CD14-positive monocyte (primary cell): ENCODE data around the gene FAM228B. TPM values are rescaled to one million over a fixed set of nuclear protein-coding genes. Genes with fewer than 3 reads are reported as not detected.

ENCODE experiments used
- DNase-seq, 3 donors: peaks; one replicate each; pipeline ENCODE4 v3.0.0-alpha.2; 2011 to 2022
- H2AFZ ChIP-seq: 2 replicates; pipeline ENCODE4 v1.6.0; 2012; ENCODE audit warnings: mild to moderate bottlenecking, low read depth, low read length, inconsistent platforms; ENCODE audit not compliant: insufficient read depth, poor library complexity, severe bottlenecking
- H3K27ac ChIP-seq, 2 donors: 1 replicate in 1 of 2; 2 replicates in 1 of 2; pipeline ENCODE4 v1.5.1; 2012 to 2013; ENCODE audit warnings: low read length in 2 of 2, control low read depth in 1 of 2, inconsistent platforms in 1 of 2, low read depth in 1 of 2, mild to moderate bottlenecking in 1 of 2
- H3K27me3 ChIP-seq, 2 donors: one replicate each; pipeline versions ENCODE4 v1.6.0 to v1.6.1; 2011 to 2013; ENCODE audit warnings: low read length in 2 of 2; ENCODE audit not compliant: control insufficient read depth in 2 of 2, insufficient read depth in 2 of 2
- H3K36me3 ChIP-seq, 2 donors: replicated peaks in 1 of 2; 1 replicate in 1 of 2; 2 replicates in 1 of 2; pipeline versions ENCODE4 v1.5.1 to v1.6.1; 2012 to 2013; ENCODE audit warnings: low read length in 2 of 2, control low read depth in 1 of 2, inconsistent platforms in 1 of 2, mild to moderate bottlenecking in 1 of 2; ENCODE audit not compliant: insufficient read depth in 2 of 2, control insufficient read depth in 1 of 2
- H3K4me1 ChIP-seq, 2 donors: 1 replicate in 1 of 2; 2 replicates in 1 of 2; pipeline versions ENCODE4 v1.5.1 to v1.6.1; 2012 to 2013; ENCODE audit warnings: low read length in 2 of 2, control low read depth in 1 of 2, inconsistent platforms in 1 of 2, mild to moderate bottlenecking in 1 of 2, moderate library complexity in 1 of 2; ENCODE audit not compliant: insufficient read depth in 2 of 2, control insufficient read depth in 1 of 2
- H3K4me2 ChIP-seq: replicated peaks from 2 replicates; pipeline ENCODE3; 2012; ENCODE audit warnings: low read length, moderate library complexity, mild to moderate bottlenecking; ENCODE audit not compliant: poor library complexity, severe bottlenecking; ENCODE audit errors: extremely low read depth
- H3K4me3 ChIP-seq, 3 experiments: fragments of 200-600 bp in 1 of 3; sonication (generic) in 1 of 3; replicated peaks in 1 of 3; 1 replicate in 2 of 3; 2 replicates in 1 of 3; pipeline ENCODE4 v1.5.1; 2011 to 2013; ENCODE audit warnings: low read length in 3 of 3, mild to moderate bottlenecking in 3 of 3, control low read depth in 2 of 3, low read depth in 2 of 3, inconsistent platforms in 1 of 3, moderate library complexity in 1 of 3
- H3K79me2 ChIP-seq: 2 replicates; pipeline ENCODE4 v1.6.0; 2012; ENCODE audit warnings: mild to moderate bottlenecking, control low read depth, inconsistent platforms, low read length, moderate library complexity; ENCODE audit not compliant: insufficient read depth
- H3K9ac ChIP-seq: 2 replicates; pipeline ENCODE4 v1.6.0; 2017; ENCODE audit warnings: low read length, mild to moderate bottlenecking; ENCODE audit not compliant: insufficient read depth, poor library complexity, severe bottlenecking
- H3K9me3 ChIP-seq, 2 donors: replicated peaks in 1 of 2; 1 replicate in 1 of 2; 2 replicates in 1 of 2; pipeline versions ENCODE4 v1.5.1 to v1.6.1; 2012 to 2013; ENCODE audit warnings: low read length in 2 of 2, control low read depth in 1 of 2; ENCODE audit not compliant: control insufficient read depth in 1 of 2, insufficient read depth in 1 of 2
- H4K20me1 ChIP-seq: 2 replicates; pipeline ENCODE4 v1.6.0; 2012; ENCODE audit warnings: mild to moderate bottlenecking, low read length, control low read depth, moderate library complexity; ENCODE audit not compliant: insufficient read depth
- H3K27ac Mint-ChIP-seq, 7 donors: one replicate each; pipeline ENCODE4 v1.8.0; 2020; ENCODE audit warnings: mild to moderate bottlenecking in 7 of 7, mixed read lengths in 7 of 7, moderate library complexity in 6 of 7, inconsistent platforms in 2 of 7
- H3K27me3 Mint-ChIP-seq, 3 donors: one replicate each; pipeline ENCODE4 v1.8.0; 2021 to 2022; ENCODE audit warnings: low read depth in 3 of 3, mild to moderate bottlenecking in 3 of 3, mixed read lengths in 3 of 3, moderate library complexity in 3 of 3, inconsistent platforms in 1 of 3
- H3K36me3 Mint-ChIP-seq, 2 donors: one replicate each; pipeline ENCODE4 v1.8.0; 2020; ENCODE audit warnings: mixed read lengths in 2 of 2, inconsistent platforms in 1 of 2, mild to moderate bottlenecking in 1 of 2
- H3K4me1 Mint-ChIP-seq: one replicate; pipeline ENCODE4 v1.8.0; 2020; ENCODE audit warnings: mild to moderate bottlenecking, mixed read lengths
- H3K4me3 Mint-ChIP-seq, 2 donors: one replicate each; pipeline ENCODE4 v1.8.0; 2020; ENCODE audit warnings: mild to moderate bottlenecking in 2 of 2, mixed read lengths in 2 of 2, moderate library complexity in 1 of 2
- H3K9me3 Mint-ChIP-seq, 7 donors: one replicate each; pipeline ENCODE4 v1.8.0; 2020 to 2022; ENCODE audit warnings: mixed read lengths in 7 of 7, mild to moderate bottlenecking in 6 of 7, moderate library complexity in 6 of 7, inconsistent platforms in 2 of 7
- CTCF ChIP-seq: fragments of 200-600 bp; IDR thresholded peaks from one replicate; pipeline ENCODE4 v1.8.0; 2022; ENCODE audit warnings: antibody characterized with exemption, mild to moderate bottlenecking
- WGBS: methylation state at CpG from one replicate; pipeline ENCODE4 v1.1.5; 2013; ENCODE audit warnings: missing lambda C conversion rate; ENCODE audit not compliant: insufficient coverage; 5-methylcytosine and 5-hydroxymethylcytosine counted together
- intact Hi-C, 2 donors: fragments of 100-400 bp; cut with micrococcal nuclease; formaldehyde crosslinking; loops; one replicate each; pipeline versions ENCODE4 v1.15.0 to v1.15.1; 2023
- polyA plus RNA-seq, 3 donors: library from polyadenylated mRNA; depleted of rRNA in 1 of 3; unstranded in 2 of 3; stranded (reverse) in 1 of 3; fragments of 300-500 nt in 2 of 3; fragments of >200 nt in 1 of 3; fragmentation: Illumina TruSeq in 2 of 3; gene quantifications; 1 replicate in 2 of 3; 2 replicates in 1 of 3; pipeline ENCODE4 v1.2.3, GENCODE V29; 2012 to 2021

FAM228B gene
- polyA plus RNA-seq, 3 donors = 6.5 to 16.1 (median 7.5) TPM

GRCh38 chr2:24175631-24176187 is 52.4 kb downstream of the FAM228B start:
- no peaks in the 10 kb centered on the region for H3K36me3 Mint-ChIP-seq
- Histone ChIP-seq H3K9me3 (peaks cover 0 to 5% of the 10 kb centered on the region in 2 donors), H3K27me3 (no peaks in the 10 kb centered on the region), H2AFZ (no peak overlapping the region), H3K79me2 (no peaks in the 10 kb centered on the region), H3K9ac (no peak overlapping the region), H3K4me1 (no peaks in the 10 kb centered on the region), H3K27ac (no peak overlapping the region), H3K36me3 (no peaks in the 10 kb centered on the region), H4K20me1 (no peaks in the 10 kb centered on the region), H3K4me3 (no peak overlapping the region), H3K4me2 (no peak overlapping the region)
- DNase-seq = no peak
- 93% methylated on average over 13 of the region's 17 CpGs for WGBS
- H3K4me3 Mint-ChIP-seq = no peak overlapping the region
- intact Hi-C loops = no loop called here
- no peaks in the 10 kb centered on the region for H3K4me1 Mint-ChIP-seq
- H3K27me3 Mint-ChIP-seq = peaks cover 3 to 12% (median 7%) of the 10 kb centered on the region in 3 donors
- H3K9me3 Mint-ChIP-seq = peaks cover 0 to 9% (median 4%) of the 10 kb centered on the region in 7 donors
- no peak overlapping the region for H3K27ac Mint-ChIP-seq
- no peak for TF ChIP-seq CTCF

- no peak overlapping the region for H3K9ac ChIP-seq
- no peak overlapping the region for H2AFZ ChIP-seq
- Mint-ChIP-seq H3K27me3 (peaks cover 3 to 12% (median 7%) of the 10 kb centered on the region in 3 donors), H3K4me1 (no peaks in the 10 kb centered on the region), H3K9me3 (peaks cover 0 to 9% (median 4%) of the 10 kb centered on the region in 7 donors), H3K27ac (no peak overlapping the region), H3K4me3 (no peak overlapping the region), H3K36me3 (no peaks in the 10 kb centered on the region)
- no peaks in the 10 kb centered on the region for H3K4me1 ChIP-seq
- no peaks in the 10 kb centered on the region for H3K27me3 ChIP-seq
- H4K20me1 ChIP-seq = no peaks in the 10 kb centered on the region
- intact Hi-C loops = no loop called here
- H3K79me2 ChIP-seq = no peaks in the 10 kb centered on the region
- TF ChIP-seq CTCF = no peak
- no peak overlapping the region for H3K4me2 ChIP-seq
- H3K27ac ChIP-seq = no peak overlapping the region
- no peak for DNase-seq
- no CpG with 5 or more reads among the region's 1 CpG for WGBS
- H3K9me3 ChIP-seq = peaks cover 0 to 5% of the 10 kb centered on the region in 2 donors
- H3K4me3 ChIP-seq = no peak overlapping the region
- no peaks in the 10 kb centered on the region for H3K36me3 ChIP-seq
Observed at GRCh38 chr2:24176326-24176725, 53.1 kb downstream of the FAM228B start.
